Kidney epithelial cell (primary cell): ENCODE results near the gene RMRP. TPM values are rescaled to one million over a fixed set of nuclear protein-coding genes. Genes with fewer than 3 reads are reported as not detected.

ENCODE experiments used
- DNase-seq: peaks from one replicate; pipeline ENCODE4 v3.0.0-alpha.2; 2010; ENCODE audit warnings: low read depth
- H3K27me3 ChIP-seq: 2 replicates; pipeline ENCODE4 v1.6.0; 2011; ENCODE audit warnings: low read length; ENCODE audit not compliant: control insufficient read depth, insufficient read depth
- H3K36me3 ChIP-seq: 2 replicates; pipeline ENCODE4 v1.5.1; 2011; ENCODE audit warnings: low read length; ENCODE audit not compliant: control insufficient read depth, insufficient read depth
- H3K4me3 ChIP-seq: 2 replicates; pipeline ENCODE4 v1.5.1; 2011; ENCODE audit warnings: low read depth, mild to moderate bottlenecking, control low read depth, low read length
- CTCF ChIP-seq: IDR thresholded peaks from 2 replicates; pipeline ENCODE4 v1.5.1; 2011; ENCODE audit warnings: mild to moderate bottlenecking, moderate library complexity, low read length, control low read depth, inconsistent platforms; ENCODE audit not compliant: insufficient read depth, poor library complexity, severe bottlenecking
- total RNA-seq: library from RNA; depleted of rRNA; stranded (reverse); fragments of >200 nt; gene quantifications from 2 replicates; pipeline ENCODE4 v1.2.3, GENCODE V29; 2015

RMRP gene
- total RNA-seq, 1 donor from 2014 or later, result 1,522 TPM

- Histone ChIP-seq H3K4me3 (no peak overlapping the region), H3K36me3 (peaks cover 15% of the 10 kb centered on the region), H3K27me3 (no peaks in the 10 kb centered on the region)
- no peak for TF ChIP-seq CTCF
- no peak for DNase-seq
Measured at GRCh38 chr9:35702696-35703095, 44.9 kb upstream of the RMRP start.

GRCh38 chr9:35700942-35701341, 43.1 kb upstream of the RMRP start:
- no peaks in the 10 kb centered on the region for H3K27me3 ChIP-seq
- DNase-seq, result no peak
- no peak for TF ChIP-seq CTCF
- no peak overlapping the region for H3K4me3 ChIP-seq
- peaks cover 13% of the 10 kb centered on the region for H3K36me3 ChIP-seq

- no peak for DNase-seq
- Histone ChIP-seq H3K36me3 (peaks cover 12% of the 10 kb centered on the region), H3K27me3 (no peaks in the 10 kb centered on the region), H3K4me3 (no peak overlapping the region)
- TF ChIP-seq CTCF, result no peak
Measured at GRCh38 chr9:35700031-35700430, 42.2 kb upstream of the RMRP start.

GRCh38 chr9:35698231-35698630, 40.4 kb upstream of the RMRP start:
- Histone ChIP-seq H3K36me3 (peaks cover 7% of the 10 kb centered on the region), H3K4me3 (no peak overlapping the region), H3K27me3 (no peaks in the 10 kb centered on the region)
- no peak for DNase-seq
- TF ChIP-seq CTCF, result no peak

DNA sequence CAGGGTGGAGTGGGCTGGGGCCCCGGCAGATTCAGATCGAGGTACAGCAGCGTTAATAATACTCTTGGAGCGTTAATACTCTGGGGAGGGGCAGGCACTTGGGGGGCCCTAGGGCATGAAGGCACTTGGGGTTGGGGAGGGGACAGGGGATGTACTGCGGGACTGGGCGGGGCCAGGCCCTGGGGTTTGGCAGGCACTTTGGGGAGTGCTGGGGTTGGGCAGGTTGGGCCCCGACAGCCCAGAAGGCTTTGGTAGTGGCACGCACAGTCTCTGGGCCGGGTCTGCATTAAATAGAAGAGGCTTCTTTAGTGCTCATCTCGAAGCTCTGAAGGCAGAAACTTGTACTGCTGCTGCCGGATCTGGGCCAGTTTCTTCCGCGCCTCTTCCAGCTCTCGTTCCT, 39.7 kb upstream of the RMRP start:
- Histone ChIP-seq H3K4me3 (no peak overlapping the region), H3K27me3 (no peaks in the 10 kb centered on the region), H3K36me3 (peaks cover 7% of the 10 kb centered on the region)
- no peak for TF ChIP-seq CTCF
- DNase-seq, result no peak

DNA sequence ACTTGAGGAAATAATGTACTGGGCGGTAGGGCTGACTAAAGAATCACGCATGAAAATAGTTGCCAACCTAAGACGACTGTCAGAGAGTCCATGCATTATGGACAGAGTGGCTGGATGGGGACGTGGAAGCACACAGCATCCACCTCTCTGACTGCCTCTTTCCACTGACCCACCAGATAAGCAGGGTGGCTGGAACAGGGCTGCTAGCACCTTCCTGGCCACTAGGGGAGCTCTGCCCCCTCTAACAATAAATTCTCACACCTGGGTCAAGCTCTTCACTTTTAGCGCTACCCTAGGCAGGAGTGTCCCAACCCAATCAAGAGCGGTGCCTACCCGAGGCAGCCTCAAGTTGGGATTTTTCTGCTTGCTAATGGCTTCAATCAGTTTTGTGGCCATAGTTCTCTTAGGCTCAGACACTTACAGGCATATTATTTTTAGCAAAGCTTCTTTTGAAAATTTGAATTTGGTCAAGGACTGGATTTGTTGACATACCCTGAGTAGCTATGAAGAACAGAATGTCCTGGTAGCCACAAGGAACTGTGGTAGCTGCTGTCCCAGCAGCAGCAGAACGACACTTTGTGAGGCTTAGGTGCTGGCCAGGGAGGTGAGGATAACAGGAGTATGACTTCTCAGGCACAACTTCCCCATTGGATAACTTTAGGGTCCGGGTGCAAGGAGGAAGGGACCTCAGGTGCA, 38.8 kb upstream of the RMRP start:
- DNase-seq, result no peak
- peak; percentile 94 for TF ChIP-seq CTCF
- Histone ChIP-seq H3K36me3 (peaks cover 4% of the 10 kb centered on the region), H3K27me3 (no peaks in the 10 kb centered on the region), H3K4me3 (no peak overlapping the region)
